Nasal cavity respiratory epithelium epithelial cell of viscerocranial mucosa (primary cell): ENCODE data around the gene NLRP1. TPM values are rescaled to one million over a fixed set of nuclear protein-coding genes. Genes with fewer than 3 reads are reported as not detected.

ENCODE experiments used
- total RNA-seq: library from RNA; depleted of rRNA; stranded (reverse); fragments of >200 nt; gene quantifications from 2 replicates; pipeline ENCODE4 v1.2.3, GENCODE V29; 2014

The NLRP1 gene
- total RNA-seq = 19.1 and 21.6 TPM in 2 replicates

DNA sequence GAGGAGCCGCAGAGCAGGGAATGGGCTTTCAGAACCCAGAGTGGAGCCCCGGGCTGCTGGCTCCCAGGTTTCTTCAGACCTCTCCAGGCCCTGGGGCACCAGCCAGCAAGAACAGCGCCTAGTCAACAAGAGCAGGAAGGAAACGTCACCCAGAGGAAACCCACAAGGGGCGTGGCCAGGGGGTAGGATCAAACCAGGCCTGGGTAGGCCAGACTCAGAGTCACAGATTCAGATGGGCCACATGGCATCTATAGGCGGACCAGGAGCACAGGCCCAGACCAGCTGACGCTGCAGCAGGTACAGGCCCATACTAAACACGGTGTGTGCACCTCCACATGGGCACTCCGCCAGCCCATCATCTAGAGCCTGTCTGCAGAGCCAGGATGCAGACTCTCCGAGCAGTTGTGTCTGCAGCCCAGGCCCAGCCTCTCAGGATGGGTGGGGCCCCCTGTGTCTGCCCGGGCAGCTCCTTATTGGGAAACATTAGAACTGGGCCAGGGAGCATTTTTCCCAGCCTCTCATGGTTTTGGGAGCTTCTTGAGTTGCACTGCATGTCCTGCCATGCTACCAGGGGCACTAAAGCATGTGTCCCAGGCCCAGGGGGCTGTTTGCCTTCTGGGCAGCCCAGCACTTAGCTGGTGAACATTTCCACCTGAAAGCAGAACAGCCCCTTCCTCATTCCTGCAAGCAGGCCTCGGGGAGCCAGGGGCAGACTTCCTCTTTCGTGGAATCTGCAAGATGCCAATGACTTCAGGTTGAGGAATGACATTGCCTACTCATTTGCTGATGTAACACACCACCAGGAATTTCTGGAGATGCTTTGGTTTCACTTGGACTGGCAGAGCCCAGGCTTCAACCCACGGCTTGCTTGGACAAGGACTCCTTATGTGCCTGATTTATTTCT lies at the start of gene NLRP1:
Gene NLRP1, minus strand, starts transcription at position 127 of the 904 bp plus-strand sequence. CDS start 552 bp downstream, outside the sequence.

DNA sequence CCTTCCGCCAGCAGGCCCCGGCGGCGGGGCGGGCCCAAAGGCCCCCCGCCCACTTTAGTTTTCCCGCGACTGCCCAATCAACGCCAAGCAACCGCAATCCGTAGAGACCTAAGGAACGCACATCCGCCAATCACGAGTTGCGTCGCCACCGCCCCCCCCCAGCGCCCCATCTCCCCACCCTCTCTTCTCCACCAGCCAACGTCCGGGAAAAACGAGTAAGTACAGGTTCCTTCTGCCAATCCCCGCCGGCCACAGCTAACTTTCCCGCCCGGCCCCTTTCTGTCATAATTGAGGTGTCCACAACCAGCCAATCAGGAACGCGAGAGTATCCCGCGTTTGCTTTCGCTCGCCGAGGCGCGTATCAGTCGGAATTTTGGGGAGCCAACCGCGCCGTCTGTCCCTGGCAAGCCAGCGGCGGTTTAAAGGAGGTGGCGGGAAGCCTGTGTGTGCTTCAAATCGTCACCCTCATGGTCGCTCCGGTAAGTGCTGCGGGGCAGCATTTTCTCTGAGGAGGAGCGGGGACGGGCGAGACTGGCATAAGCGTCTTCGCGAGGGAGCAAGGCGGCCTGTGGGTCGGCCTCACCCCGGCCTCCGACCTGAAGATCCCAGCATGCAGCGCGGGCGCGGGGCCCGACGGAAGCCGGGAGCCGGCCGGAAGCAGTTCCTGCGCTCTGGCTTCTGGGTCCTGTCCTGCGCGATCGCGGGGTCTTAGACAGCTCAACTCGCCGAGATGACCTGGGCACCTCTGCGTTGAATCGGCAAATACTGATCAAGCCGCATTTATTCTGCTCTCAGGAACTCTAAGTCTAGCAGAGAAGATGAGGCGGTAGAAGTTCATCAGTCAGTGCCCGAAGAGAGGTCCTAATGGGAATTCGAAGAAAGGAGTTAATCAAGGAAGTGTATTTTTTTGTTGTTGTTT lies 97.8 kb downstream of the NLRP1 start, which contains the start of gene MIS12:
Gene MIS12, plus strand, starts transcription at position 361 of the 919 bp plus-strand sequence. CDS start 2,297 bp downstream, outside the sequence.

DNA sequence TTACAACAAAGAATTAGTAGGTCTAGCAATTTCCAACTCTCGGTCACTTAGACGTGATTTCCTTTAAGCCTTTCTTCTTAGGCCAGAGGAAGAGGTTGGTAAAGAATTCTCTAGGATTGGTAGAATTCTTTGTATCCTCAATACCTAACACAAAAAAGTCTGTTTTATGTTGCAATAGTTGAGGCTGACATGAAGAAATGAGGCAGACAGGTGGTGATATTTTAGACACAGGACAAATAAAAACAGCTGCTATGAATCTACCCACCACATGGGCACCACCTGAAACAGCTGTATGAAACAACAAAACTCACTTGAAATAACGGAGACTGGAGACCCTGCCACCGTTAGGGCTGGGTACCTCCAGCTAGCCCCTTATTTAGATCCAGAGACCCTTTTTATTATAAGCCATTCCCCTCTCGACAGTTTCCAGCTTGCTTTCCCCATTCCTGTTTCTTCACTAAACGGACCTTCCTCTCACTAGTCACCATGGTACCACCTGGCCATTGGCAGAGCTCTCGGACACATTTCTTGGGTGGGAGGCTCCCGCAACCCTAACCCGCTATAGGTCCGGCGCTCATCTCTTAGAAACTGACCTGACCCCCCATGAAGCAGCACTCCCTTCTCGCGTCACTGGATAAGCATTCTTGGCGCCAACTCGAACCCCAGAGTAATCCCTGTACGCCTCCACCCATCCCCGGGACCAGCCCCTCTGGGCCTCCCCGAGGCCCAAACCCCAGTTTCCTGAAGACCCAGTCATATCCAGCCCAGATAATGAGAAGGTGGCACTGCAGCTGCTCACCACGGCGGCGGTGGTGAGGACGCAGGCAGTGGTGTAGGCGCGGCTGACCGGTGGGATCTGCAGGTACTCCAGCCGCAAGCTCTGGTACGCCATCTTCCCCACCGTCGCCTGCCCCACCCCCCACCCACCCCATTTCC lies 98.8 kb downstream of the NLRP1 start, which contains the start of gene DERL2:
Gene DERL2, minus strand, starts transcription at position 909 of the 936 bp plus-strand sequence. Its CDS starts 17 bp downstream, at position 892.

Other genes with a start within 250 kb of the NLRP1 start
- gene NUP88, start 164.8 kb downstream of the NLRP1 start, total RNA-seq = 89.6 and 99.1 TPM in 2 replicates
- 29.8 and 49.2 TPM in 2 replicates for gene RPAIN, start 164.3 kb downstream of the NLRP1 start, total RNA-seq
- 221 and 444 TPM in 2 replicates for gene C1QBP, start 145.4 kb downstream of the NLRP1 start, total RNA-seq
- 15.7 and 19.9 TPM in 2 replicates for gene DHX33, start 115.5 kb downstream of the NLRP1 start, total RNA-seq
- gene DERL2, start 98.3 kb downstream of the NLRP1 start, total RNA-seq = 22.9 and 42.7 TPM in 2 replicates
- gene MIS12, start 97.9 kb downstream of the NLRP1 start, total RNA-seq = 27.3 and 76.9 TPM in 2 replicates